IPS-15b (cell line): ENCODE measurements around the gene SLFN13.

Source experiments
- H3K27me3 ChIP-seq: one replicate; pipeline ENCODE4 v1.6.1; 2013; ENCODE audit warnings: low read length; ENCODE audit not compliant: control insufficient read depth, insufficient read depth
- H3K36me3 ChIP-seq: one replicate; pipeline ENCODE4 v1.6.1; 2013; ENCODE audit warnings: low read length; ENCODE audit not compliant: control insufficient read depth, insufficient read depth
- H3K4me1 ChIP-seq: one replicate; pipeline ENCODE4 v1.6.1; 2013; ENCODE audit warnings: mild to moderate bottlenecking, low read length; ENCODE audit not compliant: control insufficient read depth, insufficient read depth
- H3K4me3 ChIP-seq: one replicate; pipeline ENCODE4 v1.5.1; 2013; ENCODE audit warnings: low read depth, low read length
- H3K9ac ChIP-seq: one replicate; pipeline ENCODE4 v1.6.1; 2013; ENCODE audit warnings: low read depth, mild to moderate bottlenecking, low read length
- H3K9me3 ChIP-seq: one replicate; pipeline ENCODE4 v1.6.1; 2013; ENCODE audit warnings: mild to moderate bottlenecking, low read length; ENCODE audit not compliant: control insufficient read depth, insufficient read depth

Gene SLFN13

GRCh38 chr17:35387496-35387895 lies 61.1 kb downstream of the SLFN13 start:
- Histone ChIP-seq H3K36me3 (no peaks in the 10 kb centered on the region), H3K9me3 (no peaks in the 10 kb centered on the region), H3K27me3 (no peaks in the 10 kb centered on the region), H3K9ac (no peak overlapping the region), H3K4me3 (no peak overlapping the region), H3K4me1 (no peaks in the 10 kb centered on the region)
